PC-3 (cell line): ENCODE data around the gene IFNLR1.

Experiments used
- CTCF ChIP-seq: fragments of 300-600 bp; sonication (generic); conservative IDR thresholded peaks from 2 replicates; pipeline ENCODE4 v1.5.1; 2017; ENCODE audit warnings: antibody characterized with exemption, low read depth, mild to moderate bottlenecking, low read length
- EZH2 ChIP-seq: fragments of 300-600 bp; sonication (generic); IDR thresholded peaks from one replicate; pipeline ENCODE4 v1.6.1; 2017; ENCODE audit warnings: antibody characterized with exemption, mild to moderate bottlenecking, low read length; ENCODE audit not compliant: unreplicated experiment
- EZH2phosphoT487 ChIP-seq: fragments of 300-600 bp; sonication (generic); IDR thresholded peaks from 2 replicates; pipeline ENCODE4 v1.6.1; 2018; ENCODE audit warnings: mild to moderate bottlenecking, antibody characterized with exemption, low read length, borderline replicate concordance

GRCh38 chr1:24151175-24151533, 35.9 kb downstream of the IFNLR1 start:
- TF ChIP-seq CTCF (no peak), EZH2 (no peak), EZH2phosphoT487 (no peak)
